Hepatocyte (in vitro differentiated cells): ENCODE data around the gene RPL37A. TPM values are rescaled to one million over a fixed set of nuclear protein-coding genes. Genes with fewer than 3 reads are reported as not detected.

Experiments
- DNase-seq: peaks from one replicate; pipeline ENCODE4 v3.0.0-alpha.2; 2016; ENCODE audit warnings: low spot score
- H2AFZ ChIP-seq: fragments of 200-600 bp; sonication (generic); 2 replicates; pipeline ENCODE4 v1.6.0; 2016; ENCODE audit warnings: antibody characterized with exemption, mild to moderate bottlenecking
- H3K27ac ChIP-seq: fragments of 200-600 bp; sonication (generic); 2 replicates; pipeline ENCODE4 v1.5.1; 2016; ENCODE audit warnings: mild to moderate bottlenecking
- H3K27me3 ChIP-seq: fragments of 200-600 bp; sonication (generic); 2 replicates; pipeline ENCODE4 v1.6.1; 2016
- H3K36me3 ChIP-seq: fragments of 200-600 bp; sonication (generic); replicated peaks from 2 replicates; pipeline ENCODE4 v1.5.1; 2016; ENCODE audit warnings: low read depth; ENCODE audit not compliant: insufficient read depth
- H3K4me1 ChIP-seq: fragments of 200-600 bp; sonication (generic); 2 replicates; pipeline ENCODE4 v1.5.1; 2016; ENCODE audit warnings: mild to moderate bottlenecking, moderate library complexity; ENCODE audit not compliant: insufficient read depth
- H3K4me2 ChIP-seq: fragments of 200-600 bp; sonication (generic); 2 replicates; pipeline ENCODE4 v1.6.0; 2016
- H3K4me3 ChIP-seq: fragments of 200-600 bp; sonication (generic); 2 replicates; pipeline ENCODE4 v1.5.1; 2016; ENCODE audit warnings: mild to moderate bottlenecking
- H3K79me2 ChIP-seq: fragments of 200-600 bp; sonication (generic); 2 replicates; pipeline ENCODE4 v1.6.0; 2017; ENCODE audit warnings: mild to moderate bottlenecking
- H3K9me2 ChIP-seq: fragments of 200-600 bp; sonication (generic); replicated peaks from 2 replicates; pipeline ENCODE4 v1.6.0; 2017; ENCODE audit warnings: mild to moderate bottlenecking; ENCODE audit not compliant: insufficient read depth
- H3K9me3 ChIP-seq: fragments of 200-600 bp; sonication (generic); 2 replicates; pipeline ENCODE4 v1.5.1; 2016; ENCODE audit warnings: low read depth, mild to moderate bottlenecking
- H4K20me1 ChIP-seq: fragments of 200-600 bp; sonication (generic); 2 replicates; pipeline ENCODE4 v1.6.0; 2016; ENCODE audit warnings: mild to moderate bottlenecking; ENCODE audit not compliant: insufficient read depth, poor library complexity, severe bottlenecking
- CTCF ChIP-seq: fragments of 200-600 bp; sonication (generic); IDR thresholded peaks from 2 replicates; pipeline ENCODE4 v1.5.1; 2016; ENCODE audit warnings: antibody characterized with exemption, mild to moderate bottlenecking; ENCODE audit not compliant: poor library complexity
- EZH2 ChIP-seq: fragments of 200-600 bp; sonication (generic); IDR thresholded peaks from 2 replicates; pipeline ENCODE4 v1.6.1; 2016; ENCODE audit warnings: antibody characterized with exemption, mild to moderate bottlenecking, borderline replicate concordance
- EZH2phosphoT487 ChIP-seq: fragments of 200-600 bp; sonication (generic); IDR thresholded peaks from one replicate; pipeline ENCODE4 v1.6.1; 2018; ENCODE audit warnings: antibody characterized with exemption, mild to moderate bottlenecking, low read depth, moderate library complexity; ENCODE audit not compliant: unreplicated experiment, severe bottlenecking
- WGBS: methylation state at CpG from one replicate; pipeline ENCODE4 v1.1.6; 2016; ENCODE audit warnings: low lambda C conversion rate; ENCODE audit errors: missing lambda C conversion rate; 5-methylcytosine and 5-hydroxymethylcytosine counted together
- polyA plus RNA-seq: library from polyadenylated mRNA; unstranded; fragments of >200 nt; fragmentation: Nextera tagmentation; extraction: Ambion mirVana; gene quantifications from 2 replicates; pipeline ENCODE4 v1.2.1, GENCODE V29; 2016
- total RNA-seq: library from RNA; depleted of rRNA; stranded (reverse); fragments of >200 nt; gene quantifications from 2 replicates; pipeline ENCODE4 v1.2.3, GENCODE V29; 2014

RPL37A gene
- total and polyA plus RNA-seq, 2 experiments from 2014 or later: 1,060 to 1,119 TPM

DNA sequence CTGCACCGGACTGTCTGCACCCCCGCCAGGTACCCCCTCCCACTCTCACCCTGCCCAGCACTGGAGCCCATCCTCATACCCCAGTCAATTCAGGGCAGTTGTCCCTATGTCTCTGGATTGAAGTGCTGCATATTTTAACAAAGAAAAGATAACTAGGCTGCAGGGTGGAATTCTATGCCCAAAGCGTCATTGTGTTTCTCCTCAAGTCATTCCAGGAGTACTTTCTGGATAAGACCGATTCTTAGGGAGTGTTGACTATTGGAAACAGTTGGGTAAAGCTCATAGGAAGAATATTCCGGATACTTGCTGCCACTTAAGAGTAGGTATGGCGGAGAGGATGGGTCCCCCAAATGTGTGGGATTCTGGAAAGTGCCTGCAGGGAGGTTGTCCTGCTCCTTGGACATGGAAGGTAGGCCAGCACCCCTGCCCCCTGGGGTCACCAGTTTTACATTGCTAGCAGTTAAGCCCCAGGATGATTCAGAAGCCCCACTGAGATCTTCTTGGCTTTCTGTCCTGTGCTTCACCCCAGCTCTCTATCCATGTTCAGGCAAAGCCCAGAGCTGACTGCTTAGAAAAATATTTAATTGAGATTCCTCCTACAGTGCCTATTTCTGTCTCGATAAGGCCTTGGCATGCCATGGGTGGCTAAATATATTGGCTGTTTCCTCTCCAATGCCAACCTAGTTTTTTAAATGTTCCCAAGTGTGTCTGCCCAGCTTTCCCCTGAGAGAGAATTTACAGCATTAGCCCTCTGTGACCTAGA lies 48.2 kb downstream of the RPL37A start:
- TF ChIP-seq EZH2phosphoT487: no peak
- no peak for TF ChIP-seq EZH2
- no peak for TF ChIP-seq CTCF
- no peaks in the 10 kb centered on the region for H3K9me2 ChIP-seq
- no peaks in the 10 kb centered on the region for H3K27me3 ChIP-seq
- no peaks in the 10 kb centered on the region for H3K36me3 ChIP-seq
- no peaks in the 10 kb centered on the region for H3K9me3 ChIP-seq
- 80% methylated on average over 7 of the region's 7 CpGs for WGBS
- no peaks in the 10 kb centered on the region for H4K20me1 ChIP-seq
- no peak overlapping the region for H2AFZ ChIP-seq
- peaks cover 20% of the 10 kb centered on the region for H3K4me1 ChIP-seq
- H3K4me2 ChIP-seq: no peak overlapping the region
- no peak overlapping the region for H3K4me3 ChIP-seq
- no peak for DNase-seq
- H3K27ac ChIP-seq: peak overlapping the region; percentile 11
- H3K79me2 ChIP-seq: no peaks in the 10 kb centered on the region

DNA sequence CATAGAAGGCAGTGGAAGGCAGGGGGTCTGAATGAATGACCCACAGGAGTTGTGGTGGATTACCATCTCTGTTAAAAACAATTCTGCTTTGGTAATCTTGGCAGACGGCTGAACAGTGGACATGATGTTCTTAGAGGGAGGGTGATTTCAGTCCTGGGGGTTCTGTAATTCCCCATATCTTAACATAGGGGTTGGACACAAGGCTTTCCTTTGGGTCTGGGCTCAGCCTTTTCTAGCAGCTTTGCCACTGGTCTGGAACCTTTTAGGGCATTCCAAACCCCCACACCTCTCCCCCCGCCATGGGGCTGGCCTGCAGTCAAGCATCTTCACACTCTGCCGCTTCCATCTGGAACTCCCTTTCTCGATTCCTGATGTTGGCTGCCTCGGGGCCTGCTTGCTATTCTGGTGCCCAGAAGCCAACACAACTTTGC lies 50.3 kb downstream of the RPL37A start:
- no peak for DNase-seq
- TF ChIP-seq EZH2: no peak
- TF ChIP-seq EZH2phosphoT487: no peak
- TF ChIP-seq CTCF: no peak
- Histone ChIP-seq H4K20me1 (no peaks in the 10 kb centered on the region), H3K27me3 (no peaks in the 10 kb centered on the region), H3K36me3 (no peaks in the 10 kb centered on the region), H3K9me2 (no peaks in the 10 kb centered on the region), H3K4me1 (peaks cover 29% of the 10 kb centered on the region), H3K27ac (no peak overlapping the region), H2AFZ (no peak overlapping the region), H3K79me2 (no peaks in the 10 kb centered on the region), H3K4me3 (no peak overlapping the region), H3K4me2 (no peak overlapping the region), H3K9me3 (no peaks in the 10 kb centered on the region)
- 90% methylated on average over 5 of the region's 5 CpGs for WGBS

- Histone ChIP-seq H3K27me3 (no peaks in the 10 kb centered on the region), H3K36me3 (no peaks in the 10 kb centered on the region), H3K4me2 (no peak overlapping the region), H4K20me1 (no peaks in the 10 kb centered on the region), H3K9me3 (no peaks in the 10 kb centered on the region), H3K4me3 (no peak overlapping the region), H3K79me2 (no peaks in the 10 kb centered on the region), H3K4me1 (peaks cover 29% of the 10 kb centered on the region), H2AFZ (no peak overlapping the region), H3K27ac (peak overlapping the region; percentile 77), H3K9me2 (no peaks in the 10 kb centered on the region)
- DNase-seq: no peak
- WGBS: 71% methylated on average over 10 of the region's 10 CpGs
- no peak for TF ChIP-seq CTCF
- TF ChIP-seq EZH2phosphoT487: no peak
- no peak for TF ChIP-seq EZH2
These were observed 51.5 kb downstream of the RPL37A start for GRCh38 chr2:216549926-216550690.
